Smooth muscle cell of the brain vasculature (primary cell): Measurements from ENCODE around the gene BUB1B.

Experiments
- DNase-seq: peaks from one replicate; pipeline ENCODE4 v3.0.0-alpha.2; 2012; ENCODE audit warnings: low read depth, low spot score

The BUB1B gene

DNA sequence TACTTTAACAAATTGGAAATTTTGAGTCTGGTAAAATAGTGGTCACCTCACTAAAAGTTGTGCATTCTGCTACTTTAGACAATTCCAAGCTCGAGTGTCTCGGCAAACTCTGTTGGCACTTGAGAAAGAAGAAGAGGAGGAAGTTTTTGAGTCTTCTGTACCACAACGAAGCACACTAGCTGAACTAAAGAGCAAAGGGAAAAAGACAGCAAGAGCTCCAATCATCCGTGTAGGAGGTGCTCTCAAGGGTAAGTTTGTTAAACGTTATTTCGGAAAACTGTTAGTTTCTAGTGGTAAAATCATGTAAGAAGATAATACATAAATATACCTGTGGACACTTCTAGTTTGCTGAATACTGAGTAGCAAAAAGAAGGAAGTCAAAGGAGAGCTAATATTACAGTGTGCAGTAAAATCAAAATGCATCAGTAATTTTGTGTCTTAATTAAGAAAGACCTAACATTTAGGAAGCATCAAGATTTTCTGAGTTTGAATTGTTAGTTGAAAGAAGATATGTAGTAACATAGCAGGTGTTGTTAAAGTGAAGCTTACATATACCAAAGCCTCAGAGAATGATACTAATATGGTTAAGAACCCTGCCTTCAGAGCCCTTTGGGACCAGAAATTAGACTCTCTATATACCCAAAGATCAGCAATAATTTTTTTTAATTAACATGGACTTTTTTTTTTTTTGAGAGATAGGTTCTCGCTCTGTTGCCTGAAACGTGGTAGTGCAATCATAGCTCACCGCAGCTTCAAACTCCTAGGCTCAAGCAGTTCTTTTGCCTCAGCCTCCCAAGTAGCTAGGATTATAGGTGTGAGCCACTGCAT is 23.0 kb downstream of the BUB1B start:
- no peak for DNase-seq

DNA sequence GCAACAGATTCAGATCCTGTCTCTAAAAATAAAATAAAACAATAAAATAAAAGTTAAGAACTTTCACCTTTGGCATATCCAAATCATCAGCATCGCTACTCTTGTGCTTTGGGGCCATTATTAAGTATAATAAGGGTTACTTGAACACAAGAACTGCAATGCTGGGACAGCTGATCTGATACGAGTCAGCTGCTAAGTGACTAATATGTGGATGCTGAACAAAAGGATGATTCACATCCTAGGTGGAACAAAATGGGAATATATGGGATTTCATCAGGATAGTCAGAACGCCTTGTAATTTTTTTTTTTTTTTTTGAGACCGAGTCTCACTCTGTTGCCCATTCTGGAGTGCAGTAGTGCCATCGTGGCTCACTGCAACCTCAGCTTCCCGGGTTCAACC is 29.7 kb downstream of the BUB1B start:
- no peak for DNase-seq

DNA sequence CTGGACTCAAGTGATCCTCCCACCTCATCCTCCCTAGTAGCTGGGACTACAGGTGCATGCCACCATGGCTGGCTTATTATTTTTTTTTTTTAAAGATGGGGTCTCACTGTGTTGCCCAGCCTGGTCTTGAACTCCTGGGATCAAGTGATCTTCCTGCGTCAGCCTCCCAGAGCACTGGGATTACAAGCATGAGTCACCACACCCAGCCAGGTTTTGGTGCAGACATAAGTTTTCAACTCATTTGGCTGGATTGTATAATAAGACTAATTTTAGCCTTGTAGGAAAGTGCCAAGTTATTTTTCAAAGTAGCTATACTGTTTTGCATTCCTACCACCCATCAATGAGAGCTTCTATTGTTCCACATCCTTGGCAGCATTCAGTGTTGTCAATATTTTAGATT is 32.1 kb downstream of the BUB1B start:
- no peak for DNase-seq

DNA sequence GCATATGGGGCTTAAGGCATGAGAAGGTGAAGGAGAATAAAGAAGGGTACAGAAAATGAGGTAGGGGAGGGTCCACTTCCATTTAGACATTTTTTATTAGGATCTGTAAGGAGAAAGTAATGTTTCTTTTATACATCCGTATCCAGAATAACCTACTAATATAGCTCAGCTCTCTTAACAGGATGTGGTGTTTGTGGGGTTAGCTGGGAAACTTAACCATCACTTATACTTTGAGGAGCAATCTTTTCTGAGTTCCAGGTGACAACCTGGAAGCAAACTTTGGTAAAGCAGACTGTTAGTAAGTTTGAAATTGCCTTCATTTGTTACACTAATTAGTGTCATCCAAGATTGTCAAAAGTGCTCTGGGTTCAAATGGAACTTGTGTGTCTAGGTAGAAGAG is 36.6 kb downstream of the BUB1B start:
- DNase-seq, result no peak

DNA sequence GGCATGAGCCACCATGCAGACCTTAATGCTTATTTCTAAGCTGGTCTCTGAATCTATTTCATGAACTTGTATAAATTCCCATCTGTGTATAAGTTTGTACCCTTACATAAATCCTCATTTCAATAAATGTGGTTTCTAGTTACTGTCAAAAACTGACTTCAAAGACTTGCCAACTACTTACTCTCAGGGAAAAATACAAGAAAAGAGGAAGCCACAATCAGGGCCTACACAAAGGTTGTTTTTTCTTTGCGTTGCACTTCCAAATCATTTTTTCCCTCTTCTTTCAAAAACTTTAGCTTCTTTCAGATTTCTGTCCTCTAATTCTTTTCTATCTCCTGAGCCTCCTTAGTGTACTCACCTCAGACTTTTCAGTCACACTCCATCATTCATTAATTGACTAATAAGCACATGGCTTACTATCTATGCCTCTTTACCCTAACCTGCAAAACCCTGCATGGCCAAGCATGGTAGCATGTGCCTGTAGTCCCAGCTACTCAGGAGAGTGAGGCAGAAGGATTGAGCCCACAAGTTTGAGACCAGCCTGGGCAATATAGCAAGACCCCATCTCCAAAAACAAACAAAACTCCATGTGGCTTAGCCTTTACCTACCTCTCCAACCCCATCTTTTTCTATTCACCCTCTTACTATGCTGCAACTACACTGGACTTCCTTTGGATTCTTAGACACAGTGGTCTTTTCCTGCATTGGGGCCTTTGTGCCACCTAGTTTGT is 37.7 kb downstream of the BUB1B start:
- no peak for DNase-seq

DNA sequence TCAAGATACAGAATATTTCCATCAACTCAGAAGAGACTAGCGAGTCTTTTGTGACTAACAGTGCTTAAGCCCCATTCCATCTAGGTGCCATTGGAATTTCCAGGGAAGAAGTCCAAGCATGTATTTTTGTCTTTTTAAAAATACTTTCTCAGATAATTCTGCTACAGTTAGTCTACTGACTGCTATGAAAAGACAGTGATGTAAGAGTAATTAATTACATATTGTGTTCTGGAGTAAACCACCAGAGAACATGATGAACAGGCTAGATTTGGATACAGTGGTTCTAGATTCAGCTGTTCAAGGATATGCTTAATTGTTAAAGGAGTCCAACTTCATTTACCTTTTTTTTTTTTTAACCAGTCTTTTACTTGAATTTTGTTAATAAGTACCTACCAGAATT is 43.2 kb downstream of the BUB1B start:
- DNase-seq, result no peak

DNA sequence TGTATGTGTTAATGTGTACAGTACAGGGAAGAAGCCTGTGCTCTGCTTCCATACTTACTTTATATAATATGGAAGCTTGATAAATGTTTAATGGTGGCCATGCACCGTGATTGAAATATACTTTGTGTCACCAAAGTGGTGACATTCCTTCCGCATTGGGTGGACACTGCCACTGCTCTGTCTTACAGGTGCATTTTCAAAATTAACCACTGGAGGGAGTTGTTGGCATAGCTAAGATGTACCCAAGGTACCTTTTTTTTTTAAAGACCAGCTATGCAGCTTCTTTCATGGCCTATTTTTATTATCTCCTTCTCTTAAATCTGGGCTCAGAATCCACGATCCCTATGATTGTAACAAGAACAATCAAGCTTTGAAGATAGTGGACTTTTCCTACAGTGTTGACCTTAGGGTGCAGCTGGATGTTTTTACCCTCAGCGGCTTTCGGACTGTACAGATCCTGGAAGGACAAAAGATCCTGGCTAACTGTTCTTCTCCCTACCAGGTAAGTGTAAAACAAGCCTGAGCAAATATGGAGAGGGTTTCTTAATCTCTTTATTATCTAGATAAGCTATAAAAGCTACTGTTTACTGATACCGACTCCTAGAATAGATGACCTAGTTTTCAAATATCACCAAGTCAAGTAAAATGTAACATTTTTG is 56.4 kb downstream of the BUB1B start:
- DNase-seq, result peak; percentile 43

DNA sequence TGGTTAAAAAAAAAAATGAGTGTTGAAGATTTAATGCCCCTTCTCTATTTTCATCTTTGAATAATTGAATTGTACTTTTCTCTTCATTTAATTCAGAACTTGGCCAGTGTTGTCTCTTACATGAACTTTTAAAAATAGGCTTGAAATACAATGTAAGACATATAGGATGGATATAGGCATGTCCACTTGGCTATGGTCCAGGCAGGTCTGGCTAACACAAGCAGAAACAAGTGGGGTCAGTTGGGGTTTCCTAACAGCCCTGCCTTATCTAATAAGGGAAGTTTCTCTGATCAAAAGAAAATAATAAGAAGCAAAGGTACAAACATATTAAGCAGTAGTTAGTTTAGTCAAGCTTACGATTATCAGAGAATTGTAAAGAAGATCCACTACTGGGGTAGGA is 58.9 kb downstream of the BUB1B start:
- DNase-seq, result no peak

DNA sequence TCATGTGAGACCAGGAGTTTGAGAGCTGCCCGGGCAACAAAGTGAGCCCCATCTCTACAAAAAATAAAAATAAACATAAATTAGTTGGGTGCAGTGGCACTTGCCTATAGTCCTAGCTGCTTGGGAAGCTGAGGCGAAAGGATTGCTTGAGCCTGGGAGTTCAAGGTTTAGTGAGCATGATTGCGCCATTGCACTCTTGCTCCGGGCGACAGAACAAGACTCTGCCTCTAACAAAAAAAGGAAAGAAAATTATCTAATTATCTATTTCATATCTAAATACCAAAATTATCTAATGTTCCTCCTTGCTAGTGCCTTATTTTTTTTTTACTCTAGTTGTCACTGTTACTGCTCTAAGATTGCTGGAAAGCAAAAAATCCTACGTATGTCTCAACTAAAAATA is 61.3 kb downstream of the BUB1B start:
- DNase-seq, result no peak

DNA sequence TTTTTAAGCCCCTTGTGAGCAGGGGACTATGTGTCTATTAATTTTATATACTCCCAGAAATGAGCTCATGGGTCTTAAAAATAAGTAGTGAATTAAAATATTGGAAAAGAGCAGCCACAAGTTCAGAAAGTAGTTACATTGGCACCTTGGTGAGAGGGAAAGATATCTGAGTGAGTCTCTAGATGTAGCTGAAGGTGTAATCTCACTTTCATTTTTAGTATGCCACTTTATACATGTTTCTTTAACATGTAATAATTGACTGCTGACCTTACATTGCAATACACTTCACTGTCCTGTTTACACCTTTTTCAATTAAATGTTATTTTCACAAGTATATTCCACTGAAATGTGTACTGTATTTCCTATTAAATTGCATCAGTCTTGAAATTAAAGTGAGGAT is 65.9 kb downstream of the BUB1B start:
- DNase-seq, result no peak

DNA sequence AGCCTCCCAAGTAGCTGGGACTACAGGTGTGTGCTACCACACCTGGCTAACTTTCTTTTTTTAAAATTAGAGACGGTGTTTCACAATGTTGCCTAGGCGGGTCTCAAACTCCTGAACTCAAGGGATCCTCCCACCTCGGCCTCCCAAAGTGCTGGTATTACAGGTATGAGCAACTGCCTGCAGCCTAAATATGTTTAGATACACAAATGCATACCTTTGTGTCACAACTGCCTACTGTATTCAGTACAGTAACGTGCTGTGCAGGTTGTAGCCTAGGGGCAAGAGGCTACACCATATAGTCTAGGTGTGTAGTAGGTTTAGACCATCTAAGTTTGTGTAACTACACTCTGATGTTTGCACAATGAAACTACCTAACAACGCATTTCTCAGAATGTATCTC is 68.4 kb downstream of the BUB1B start:
- DNase-seq, result no peak

DNA sequence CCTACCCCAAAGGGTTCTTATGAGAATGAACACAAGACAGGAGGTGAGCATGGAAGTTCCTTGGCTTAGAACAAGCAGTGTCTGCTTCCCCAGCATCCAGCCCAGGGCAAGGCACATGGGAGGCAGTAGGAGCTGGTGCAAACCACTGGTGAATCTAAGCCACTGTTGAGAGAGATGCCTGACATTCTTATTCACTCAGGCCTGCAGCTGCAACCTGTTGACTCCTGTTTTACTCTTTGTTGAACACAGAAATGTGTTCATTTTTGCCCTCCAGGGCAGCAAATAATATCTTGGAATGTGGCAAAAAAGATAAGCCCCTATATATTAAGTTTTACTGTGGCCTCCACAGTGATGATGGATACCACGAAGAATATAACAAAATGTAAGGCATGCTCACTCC is 69.1 kb downstream of the BUB1B start:
- DNase-seq, result no peak

DNA sequence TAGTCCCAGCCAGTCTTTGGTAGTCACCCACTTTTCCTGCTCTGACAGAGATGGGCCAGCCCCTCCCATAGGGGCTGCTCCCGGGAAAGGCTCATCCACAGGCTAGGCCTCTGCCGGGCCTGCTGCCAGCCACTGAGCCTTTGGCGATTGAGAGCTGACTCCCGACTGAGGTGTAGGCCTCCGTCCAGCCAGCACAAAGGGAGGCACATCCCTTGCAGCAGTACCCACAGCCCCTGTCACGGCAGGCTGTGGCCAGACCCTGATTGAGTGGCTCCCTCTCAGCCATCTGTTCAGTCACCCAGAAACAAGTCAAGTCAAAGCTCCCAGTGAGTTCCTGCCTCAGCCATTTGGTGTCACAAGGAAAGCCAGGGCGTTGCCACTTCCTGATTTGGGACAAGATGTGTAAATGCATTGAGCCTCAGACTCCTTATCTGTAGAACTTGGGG is 71.8 kb downstream of the BUB1B start:
- no peak for DNase-seq

DNA sequence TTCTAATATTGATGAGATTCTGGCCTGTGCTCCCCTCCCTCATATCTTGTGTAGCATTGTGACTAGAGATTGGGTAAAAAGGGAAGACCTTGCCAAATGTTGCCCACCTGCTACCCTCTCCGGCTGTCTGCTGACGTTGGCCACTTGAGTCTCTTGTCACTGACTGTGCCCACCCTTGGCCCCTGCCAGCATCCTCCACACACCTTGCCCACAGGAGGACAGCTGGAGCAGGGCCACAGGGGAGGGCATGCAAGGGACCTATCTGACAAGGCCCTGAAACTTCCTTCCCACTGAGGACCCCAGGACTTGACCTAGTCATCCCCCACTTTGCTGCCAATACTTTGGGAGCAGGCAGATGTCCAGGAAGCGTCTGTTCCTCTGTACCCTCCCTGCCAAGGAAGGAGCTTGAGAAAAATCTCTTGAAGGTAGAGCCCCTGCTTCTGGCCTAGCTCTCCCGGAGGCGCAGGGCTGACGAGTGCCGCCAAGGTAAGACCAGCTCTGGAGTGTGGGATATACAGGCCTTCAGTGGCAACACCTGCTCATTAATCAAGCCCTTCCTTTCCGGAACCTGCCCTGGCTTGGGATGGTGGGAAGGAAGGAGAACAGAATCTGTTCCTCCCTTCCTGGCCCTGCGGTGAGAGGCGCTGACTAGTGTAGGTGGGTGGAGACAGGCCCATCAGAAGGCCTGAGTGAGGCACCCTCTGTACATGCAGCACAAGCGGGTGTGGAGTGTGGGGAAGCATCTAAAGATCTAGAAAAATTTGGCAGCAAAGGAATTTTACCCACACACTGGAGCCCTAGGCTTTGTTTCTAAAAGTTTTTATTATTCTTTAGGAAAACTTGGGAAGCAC is 73.1 kb downstream of the BUB1B start:
- DNase-seq, result no peak

DNA sequence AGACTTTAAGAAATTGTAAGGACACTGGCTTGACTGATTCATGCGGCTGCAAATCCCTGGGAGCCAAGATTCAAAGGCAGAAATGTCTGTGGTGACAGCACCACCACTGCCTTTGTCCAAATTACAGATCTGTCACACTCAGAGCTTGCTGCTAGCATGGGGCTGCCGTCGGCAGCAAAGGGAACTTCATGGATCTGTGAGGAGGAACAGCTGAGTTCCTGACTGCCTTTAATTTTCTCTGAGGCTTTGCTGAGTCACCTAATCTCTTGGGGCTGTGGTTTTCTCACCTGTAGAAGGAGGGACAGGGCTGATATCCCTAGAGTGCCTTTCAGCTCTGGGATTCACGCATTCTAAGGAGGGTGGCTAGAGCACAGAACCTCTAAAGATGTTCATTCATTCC is 73.9 kb downstream of the BUB1B start:
- DNase-seq, result no peak

DNA sequence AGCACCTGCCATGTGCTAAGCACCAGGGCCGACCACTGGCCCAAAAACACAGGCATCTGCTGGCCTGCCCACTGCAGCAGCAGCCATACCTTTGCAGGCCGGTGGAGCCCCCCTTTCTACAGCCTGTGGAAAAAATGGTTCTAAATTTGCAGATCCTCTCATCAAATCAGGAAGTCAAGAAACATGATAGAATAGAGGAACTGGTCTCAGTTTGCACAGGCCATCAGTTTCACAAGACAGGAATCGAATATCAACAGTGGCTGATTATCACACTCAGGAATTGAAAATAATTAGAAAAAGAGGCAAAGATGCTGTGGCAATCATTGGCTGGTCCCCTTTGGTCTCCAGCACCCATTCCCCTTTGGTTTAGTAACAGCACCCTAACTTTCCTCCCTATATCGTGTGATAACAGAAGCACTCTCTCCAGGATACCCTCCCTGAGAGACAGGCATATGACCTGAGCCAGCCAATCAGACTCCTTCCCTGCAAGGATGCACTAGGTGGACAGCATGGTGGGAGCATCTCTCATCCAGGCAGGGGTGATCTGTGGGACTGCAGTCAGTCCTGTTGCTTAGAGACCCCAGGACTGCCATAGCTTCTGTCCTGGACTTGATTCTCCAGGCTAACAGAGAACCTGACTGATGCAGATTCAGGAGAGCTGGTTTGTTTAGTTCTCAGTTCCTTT is 74.5 kb downstream of the BUB1B start:
- no peak for DNase-seq

DNA sequence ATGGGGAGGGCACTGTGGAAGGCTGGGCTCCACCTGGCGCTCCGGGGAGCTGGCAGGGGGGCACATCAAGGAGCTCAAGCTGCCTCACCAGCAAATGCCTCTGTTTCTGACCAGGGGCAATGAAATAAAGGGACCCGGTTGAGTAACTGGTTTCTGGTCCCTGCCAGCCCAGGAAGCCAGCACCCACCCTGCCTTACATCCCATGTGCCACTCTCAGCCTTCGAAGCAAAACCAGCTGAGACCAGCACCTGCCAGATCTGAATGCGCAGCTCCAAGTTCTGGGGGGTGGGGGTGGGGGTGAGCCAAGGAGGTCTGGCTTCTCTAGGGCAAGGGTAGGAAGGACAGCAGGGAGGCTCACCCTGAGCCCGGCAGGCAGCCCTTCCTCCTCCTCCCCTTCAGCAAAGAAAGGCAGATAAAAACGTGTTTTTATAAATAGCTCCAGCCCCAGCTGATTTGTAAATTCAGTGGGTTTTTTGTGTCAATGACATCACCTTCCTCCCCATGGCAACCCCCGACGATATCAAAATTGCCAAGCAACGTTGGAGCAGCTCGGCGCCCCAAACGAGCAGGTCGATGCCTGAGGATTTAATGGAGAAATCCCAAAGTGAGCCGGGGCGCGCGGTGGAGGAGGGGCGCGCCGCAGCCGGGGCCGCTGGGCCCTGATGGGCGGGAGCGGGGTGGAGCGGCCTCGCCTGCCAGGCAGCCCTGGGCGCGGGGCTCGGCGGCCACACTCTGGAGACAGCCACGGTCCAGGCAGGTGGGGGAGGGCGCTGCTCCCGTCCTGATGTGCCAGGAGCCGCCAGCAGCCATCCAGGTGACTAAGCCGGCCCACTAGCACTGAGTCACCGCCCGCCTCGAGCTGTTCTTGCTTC is 77.9 kb downstream of the BUB1B start, which contains the start of gene PAK6:
TSS of gene PAK6 (plus strand) at position 532 of the 872 bp plus-strand sequence. CDS start 25,723 bp downstream, outside the sequence.
- no peak for DNase-seq

DNA sequence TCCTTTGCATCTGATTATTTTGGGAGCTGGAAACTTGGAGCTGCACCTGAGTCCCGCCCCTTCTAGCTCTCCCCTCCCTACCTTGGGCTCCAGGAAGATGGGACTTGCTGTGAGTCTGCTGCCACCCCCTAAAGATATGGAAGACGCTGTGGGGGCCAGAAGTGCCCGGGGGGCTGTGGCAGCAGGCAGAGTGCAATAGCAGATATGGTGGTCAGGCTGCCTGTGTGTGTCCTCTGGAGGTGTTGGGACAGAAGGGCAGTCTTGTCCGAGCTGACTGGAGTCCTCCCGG is 78.5 kb downstream of the BUB1B start:
- no peak for DNase-seq

DNA sequence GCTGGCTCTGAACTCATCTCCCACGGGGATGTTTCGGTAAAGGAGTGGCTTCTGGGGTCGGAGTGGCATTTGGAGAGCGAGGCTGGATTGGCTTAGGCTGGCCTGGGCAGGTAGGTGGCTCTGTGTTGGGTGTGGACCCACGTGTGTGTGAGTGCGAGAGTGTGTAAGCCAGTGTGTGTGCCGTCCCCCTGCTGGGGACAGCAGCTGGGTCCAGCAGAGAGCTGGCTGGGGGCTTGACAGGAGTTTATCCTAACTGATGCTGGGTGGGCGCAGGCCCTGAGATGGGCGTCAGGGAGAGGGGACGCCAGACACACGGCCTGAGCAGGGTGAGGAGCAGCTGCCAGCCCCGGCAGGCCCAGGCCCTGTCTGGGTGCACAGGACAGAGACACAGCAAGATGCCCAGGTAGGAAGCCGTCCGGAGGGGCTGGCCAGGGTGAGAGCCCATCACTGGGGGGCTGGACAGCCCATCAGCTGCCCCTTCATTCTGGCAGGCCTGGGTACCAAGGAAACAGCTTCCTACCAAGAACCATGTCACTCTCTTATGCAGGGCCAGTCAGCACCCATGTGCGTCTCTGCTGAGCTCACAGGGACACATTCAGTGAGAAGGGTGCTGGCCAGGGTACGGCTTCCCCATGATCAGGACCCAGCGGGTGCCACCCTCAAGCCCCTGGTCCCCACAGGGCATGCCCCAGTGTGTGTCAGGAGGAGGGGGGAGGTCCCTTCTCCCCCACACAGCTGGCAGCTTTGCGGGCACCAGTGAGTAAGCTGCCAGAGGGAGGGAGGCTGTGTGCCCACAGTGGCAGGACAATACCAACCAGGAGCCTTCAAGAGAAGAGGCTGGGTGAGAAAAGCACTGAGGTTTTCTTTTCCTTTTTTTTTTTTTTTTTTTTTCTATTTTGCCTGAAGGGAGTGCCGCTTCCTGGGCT is 79.1 kb downstream of the BUB1B start:
- DNase-seq, result no peak
